OCI-LY7 (cell line): ENCODE measurements around the gene FNDC1. TPM values are rescaled to one million over a fixed set of nuclear protein-coding genes. Genes with fewer than 3 reads are reported as not detected.

Experiments used
- BruUV-seq: library from RNA; stranded (reverse); fragments of 400-500 nt; replicated peaks from 2 replicates; lab custom pipeline; 2021; lab: Mats Ljungman, UMichigan
- CTCF ChIA-PET: fragments of 300-600 bp; sonication (Branson Sonifier 250); formaldehyde crosslinking; loops from one replicate; lab custom pipeline; 2022; ENCODE audit warnings: antibody characterized with exemption; ENCODE audit not compliant: unreplicated experiment; lab: Charles Lee
- POLR2A ChIA-PET: fragments of 300-600 bp; sonication (Branson Sonifier 250); formaldehyde crosslinking; loops from one replicate; lab custom pipeline; 2022; ENCODE audit warnings: antibody characterized with exemption; lab: Charles Lee
- DNase-seq: peaks from one replicate; pipeline ENCODE4 v3.0.0-alpha.2; 2015; ENCODE audit warnings: low spot score
- H2AFZ ChIP-seq: fragments of 200-600 bp; sonication (generic), shearing (Covaris generic); 2 replicates; pipeline ENCODE4 v1.6.1; 2014; ENCODE audit warnings: mild to moderate bottlenecking, antibody characterized with exemption, low read length, moderate library complexity
- H3K27ac ChIP-seq: fragments of 200-600 bp; sonication (generic); 2 replicates; pipeline ENCODE4 v1.5.1; 2014; ENCODE audit warnings: mixed run types, low read depth, mild to moderate bottlenecking, moderate library complexity, low read length, inconsistent platforms; ENCODE audit not compliant: poor library complexity, severe bottlenecking
- H3K36me3 ChIP-seq: fragments of 200-600 bp; sonication (generic); 2 replicates; pipeline ENCODE4 v1.6.1; 2014; ENCODE audit warnings: mild to moderate bottlenecking, antibody characterized with exemption, low read length, moderate library complexity, mixed read lengths; ENCODE audit not compliant: insufficient read depth
- H3K4me1 ChIP-seq: fragments of 200-600 bp; sonication (generic); 2 replicates; pipeline ENCODE4 v1.5.1; 2014; ENCODE audit warnings: mild to moderate bottlenecking, low read length; ENCODE audit not compliant: insufficient read depth, poor library complexity, severe bottlenecking
- H3K4me2 ChIP-seq: fragments of 200-600 bp; sonication (generic); 2 replicates; pipeline ENCODE4 v1.6.1; 2014; ENCODE audit warnings: mild to moderate bottlenecking, low read length
- H3K4me3 ChIP-seq: fragments of 200-600 bp; sonication (generic); 2 replicates; pipeline ENCODE4 v1.5.1; 2014; ENCODE audit warnings: mild to moderate bottlenecking, low read depth, low read length; ENCODE audit not compliant: poor library complexity, severe bottlenecking
- H3K79me2 ChIP-seq: fragments of 200-600 bp; sonication (generic); 2 replicates; pipeline ENCODE4 v1.6.1; 2016; ENCODE audit warnings: low read depth, mild to moderate bottlenecking, low read length, moderate library complexity, mixed read lengths; ENCODE audit not compliant: insufficient read depth
- H3K9me2 ChIP-seq: fragments of 200-600 bp; sonication (generic); 2 replicates; pipeline ENCODE4 v1.6.1; 2016; ENCODE audit warnings: mild to moderate bottlenecking, low read length, mixed read lengths; ENCODE audit not compliant: insufficient read depth
- H3K9me3 ChIP-seq: fragments of 200-600 bp; sonication (generic); 2 replicates; pipeline ENCODE4 v1.6.1; 2014; ENCODE audit warnings: mild to moderate bottlenecking, mixed run types, low read length, mixed read lengths
- H4K20me1 ChIP-seq: fragments of 200-600 bp; sonication (generic); 2 replicates; pipeline ENCODE4 v1.6.1; 2014; ENCODE audit warnings: mild to moderate bottlenecking, antibody characterized with exemption, low read length, moderate library complexity, mixed read lengths; ENCODE audit not compliant: insufficient read depth
- CTCF ChIP-seq: fragments of 200-600 bp; sonication (generic); conservative IDR thresholded peaks from 2 replicates; pipeline ENCODE4 v1.5.1; 2014; ENCODE audit warnings: mild to moderate bottlenecking, antibody characterized with exemption, low read length, moderate library complexity, mixed read lengths
- EZH2phosphoT487 ChIP-seq: fragments of 200-600 bp; sonication (generic); IDR thresholded peaks from 2 replicates; pipeline ENCODE4 v1.6.1; 2018; ENCODE audit warnings: low read depth, borderline replicate concordance, mild to moderate bottlenecking, mixed run types, antibody characterized with exemption, low read length, moderate library complexity, mixed read lengths
- intact Hi-C: fragments of 100-400 bp; cut with micrococcal nuclease; formaldehyde crosslinking; loops from one replicate; pipeline ENCODE4 v1.10.0; 2022; ENCODE audit not compliant: unreplicated experiment
- total RNA-seq, 2 experiments: library from RNA; depleted of rRNA in 1 of 2; stranded (reverse); fragments of >200 nt in 1 of 2; shearing (Covaris generic) in 1 of 2; gene quantifications; 2 replicates each; pipeline ENCODE4 v1.2.3, GENCODE V29; 2014 to 2022

FNDC1 gene
- total RNA-seq, 2 experiments from 2014 or later: 0.16 to 19.9 TPM

- Histone ChIP-seq H3K9me3 (no peaks in the 10 kb centered on the region), H3K9me2 (no peaks in the 10 kb centered on the region), H3K36me3 (no peaks in the 10 kb centered on the region), H3K79me2 (no peaks in the 10 kb centered on the region), H4K20me1 (no peaks in the 10 kb centered on the region), H2AFZ (no peak overlapping the region), H3K4me2 (no peak overlapping the region), H3K4me1 (no peaks in the 10 kb centered on the region), H3K4me3 (no peak overlapping the region), H3K27ac (no peak overlapping the region)
- ChIA-PET CTCF (no interaction called here), POLR2A (no interaction called here)
- no peak for DNase-seq
- intact Hi-C loops: no loop called here
- no TSS peak for BruUV-seq
- TF ChIP-seq CTCF (no peak), EZH2phosphoT487 (no peak)
Measured at GRCh38 chr6:159268511-159268910, 99.3 kb downstream of the FNDC1 start.

GRCh38 chr6:159271257-159271656 lies 102.1 kb downstream of the FNDC1 start:
- intact Hi-C loops: no loop called here
- Histone ChIP-seq H3K79me2 (no peaks in the 10 kb centered on the region), H3K9me2 (no peaks in the 10 kb centered on the region), H3K27ac (no peak overlapping the region), H4K20me1 (no peaks in the 10 kb centered on the region), H3K36me3 (no peaks in the 10 kb centered on the region), H3K4me3 (no peak overlapping the region), H3K4me2 (no peak overlapping the region), H2AFZ (no peak overlapping the region), H3K4me1 (no peaks in the 10 kb centered on the region), H3K9me3 (no peaks in the 10 kb centered on the region)
- DNase-seq: no peak
- ChIA-PET POLR2A (no interaction called here), CTCF (no interaction called here)
- BruUV-seq: no TSS peak
- no peak for TF ChIP-seq EZH2phosphoT487
- TF ChIP-seq CTCF: no peak

DNA sequence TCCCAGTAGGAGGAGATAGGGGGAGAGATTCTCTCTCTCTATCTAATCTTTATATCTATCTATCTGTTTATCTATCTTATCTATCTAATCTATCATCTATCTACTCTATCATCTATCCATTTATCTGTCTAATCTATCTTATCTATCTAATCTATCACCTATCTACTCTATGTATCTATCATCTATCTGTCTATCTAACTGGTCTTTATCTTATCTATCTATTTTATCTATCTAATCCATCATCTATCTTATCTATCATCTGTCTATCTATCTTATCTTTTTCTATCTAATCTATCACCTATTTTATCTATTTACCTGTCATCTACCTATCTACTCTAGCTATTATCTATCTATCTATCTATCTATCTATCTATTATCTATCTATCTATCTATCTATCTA lies 109.4 kb downstream of the FNDC1 start:
- intact Hi-C loops: no loop called here
- Histone ChIP-seq H3K9me2 (no peaks in the 10 kb centered on the region), H3K36me3 (no peaks in the 10 kb centered on the region), H3K4me2 (no peak overlapping the region), H4K20me1 (no peaks in the 10 kb centered on the region), H3K27ac (no peak overlapping the region), H3K4me3 (no peak overlapping the region), H3K4me1 (no peaks in the 10 kb centered on the region), H3K9me3 (no peaks in the 10 kb centered on the region), H2AFZ (no peak overlapping the region), H3K79me2 (no peaks in the 10 kb centered on the region)
- TF ChIP-seq EZH2phosphoT487 (no peak), CTCF (no peak)
- CTCF ChIA-PET: no interaction called here
- POLR2A ChIA-PET: interaction anchor here (0.6 kb wide), 2 partner anchors 14 to 171 kb away, joined by 3 to 4 read pairs; no protein-coding TSS in a partner anchor
- no peak for DNase-seq
- no TSS peak for BruUV-seq
